Skin of body (tissue), 2 donors: ENCODE data around the gene ZNF644. TPM values are rescaled to one million over a fixed set of nuclear protein-coding genes. Genes with fewer than 3 reads are reported as not detected.

ENCODE experiments used
- DNase-seq: peaks from one replicate; lab custom pipeline; 2025; lab: John Stamatoyannopoulos, UW
- total RNA-seq: library from RNA; depleted of rRNA; stranded (reverse); fragments of >200 nt; gene quantifications from one replicate; pipeline ENCODE4 v1.2.3, GENCODE V29; 2014

Gene ZNF644
- total RNA-seq, 1 donor from 2014 or later: 93.9 TPM

DNA sequence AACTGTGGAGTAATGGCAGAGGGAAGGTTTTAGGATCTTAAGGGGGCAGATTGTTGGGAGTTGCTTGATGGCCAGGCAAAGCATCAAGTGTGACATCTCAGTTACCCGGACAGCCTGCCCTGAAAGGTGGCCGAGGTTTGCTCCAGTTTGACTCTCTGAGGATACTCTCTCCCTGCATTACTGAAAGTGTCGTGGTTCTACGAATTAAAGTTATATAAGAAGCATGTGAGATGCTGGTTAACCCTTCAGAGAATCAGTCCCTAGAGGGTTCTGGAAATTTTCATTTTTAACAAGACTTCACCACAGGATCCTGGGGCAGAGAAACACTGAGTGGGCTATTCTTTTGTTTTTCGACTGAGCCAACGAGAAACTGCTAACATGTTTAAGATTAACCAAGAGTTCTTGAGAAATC is 689 bp upstream of the ZNF644 start:
- DNase-seq: peak; percentile 61

DNA sequence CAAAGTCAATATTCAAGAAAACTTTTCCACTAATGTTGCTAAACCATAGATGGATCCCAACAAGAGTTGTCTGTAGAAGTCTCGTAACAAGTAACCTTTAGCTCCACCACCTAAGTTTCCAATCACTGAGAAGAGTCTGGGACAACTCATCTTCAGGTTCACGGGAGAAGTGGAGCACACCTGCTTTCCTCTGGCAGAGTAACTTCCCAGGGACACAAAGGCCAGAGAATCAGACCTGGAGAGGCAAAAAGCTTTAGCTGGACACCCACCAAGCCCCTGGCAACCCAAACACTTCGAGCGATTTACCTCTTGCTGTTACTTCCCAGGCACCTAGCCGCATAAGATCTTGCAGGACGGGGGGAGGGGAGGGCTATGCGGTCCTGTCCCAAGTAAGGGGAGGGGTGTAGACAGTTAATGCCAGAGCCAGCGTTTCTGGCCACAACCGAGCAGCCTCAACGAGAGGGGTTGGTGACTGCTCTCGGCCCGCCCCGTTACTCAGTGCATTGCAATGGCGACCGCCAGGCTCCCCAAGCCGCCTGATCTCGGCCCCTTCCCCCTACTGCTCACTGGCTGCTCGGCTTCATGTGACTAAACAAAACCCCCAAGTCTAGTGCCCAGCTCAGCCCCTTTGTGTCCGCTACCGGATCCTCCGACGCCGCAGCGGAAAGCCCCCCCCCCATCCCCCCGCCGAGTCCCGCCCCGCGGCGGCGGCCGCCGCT is 709 bp downstream of the ZNF644 start:
- peak; percentile 75 for DNase-seq

DNA sequence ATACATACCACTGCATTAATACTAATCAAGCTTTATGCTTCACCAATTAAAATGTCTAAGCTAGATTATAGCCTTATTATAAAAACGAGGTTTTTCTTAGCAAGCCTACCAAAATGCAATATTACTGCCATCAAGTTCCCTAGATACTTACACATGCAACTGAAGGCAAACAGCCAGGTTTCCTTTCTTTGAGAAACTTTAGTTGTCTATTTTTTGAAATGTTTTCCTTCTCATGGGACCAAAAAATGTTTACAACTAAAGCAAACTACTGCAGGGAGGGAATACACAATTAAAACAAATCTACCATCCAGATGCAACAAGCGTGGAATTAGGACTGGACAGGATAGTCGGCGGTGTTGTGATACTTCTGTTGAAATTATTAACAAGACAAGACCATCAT is 1.3 kb downstream of the ZNF644 start:
- DNase-seq: peak; percentile 13

DNA sequence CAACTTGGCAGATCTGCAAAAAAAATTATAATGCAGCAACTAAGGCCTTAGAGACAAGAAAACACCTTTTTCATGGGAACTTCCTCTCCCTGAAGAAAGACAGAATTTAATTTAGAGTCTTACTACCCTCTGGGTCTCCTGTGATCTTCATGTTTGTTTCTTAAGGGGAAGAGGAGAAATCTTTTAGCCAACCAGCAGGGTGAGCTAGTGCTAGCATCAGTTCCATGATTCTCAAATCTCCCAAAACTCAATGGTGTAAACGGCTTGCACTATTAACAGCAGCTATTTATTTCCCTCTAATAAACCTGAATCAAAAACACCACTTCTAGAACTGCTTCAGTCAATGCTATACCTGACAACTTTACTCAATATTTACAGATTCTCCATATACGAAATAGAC is 3.8 kb downstream of the ZNF644 start:
- DNase-seq: no peak

DNA sequence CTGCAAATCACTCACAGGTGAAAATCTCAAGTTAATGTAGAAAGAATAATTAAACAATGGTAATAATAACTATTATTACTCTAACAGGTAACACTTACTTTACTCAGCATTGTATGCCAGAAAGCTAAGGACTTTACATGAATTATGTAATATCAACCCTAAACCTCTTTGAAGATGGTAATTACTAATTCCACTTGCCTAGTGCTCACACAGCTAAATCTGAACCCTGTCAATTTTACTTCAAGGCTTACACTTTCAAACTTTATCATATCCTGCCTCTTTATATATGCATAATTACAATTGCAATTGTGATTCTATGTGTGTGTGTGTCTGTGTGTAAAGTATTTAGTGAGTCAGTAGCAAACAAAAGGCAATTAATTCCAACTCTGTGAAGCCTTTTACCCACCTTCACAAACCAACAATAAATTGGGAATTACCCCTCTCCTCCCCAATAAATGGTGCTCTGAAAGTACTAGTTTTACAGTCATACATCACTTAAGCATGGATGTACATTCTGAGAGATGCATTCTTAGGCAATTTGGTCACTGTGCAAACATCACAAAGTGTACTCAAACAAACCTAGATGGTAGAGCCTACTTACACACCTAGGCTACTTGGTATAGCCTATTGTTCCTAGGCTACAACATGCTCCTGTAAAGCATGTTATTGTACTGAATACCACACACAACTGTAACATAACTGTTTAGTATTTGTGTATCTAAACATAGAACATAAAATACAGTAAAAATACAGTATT is 5.9 kb downstream of the ZNF644 start:
- no peak for DNase-seq

DNA sequence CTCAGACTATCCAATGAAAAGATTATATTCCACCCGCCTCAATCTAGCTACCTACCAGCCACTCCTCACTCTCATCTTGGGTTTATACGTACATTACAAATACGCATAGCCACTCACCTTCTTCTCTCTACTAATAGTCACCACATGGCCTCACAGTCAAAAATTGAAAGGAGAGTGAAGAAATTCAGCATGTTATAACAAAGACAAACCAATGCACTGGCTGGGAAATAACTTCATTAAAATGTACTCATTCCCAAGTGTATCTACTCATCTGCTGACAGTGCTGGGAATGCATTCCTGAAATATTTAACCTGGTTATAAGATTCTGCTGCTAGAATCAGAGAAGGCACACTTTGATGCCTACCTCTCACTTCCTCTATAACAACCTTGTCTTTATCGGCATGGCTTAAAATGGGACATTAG is 6.5 kb downstream of the ZNF644 start:
- no peak for DNase-seq

DNA sequence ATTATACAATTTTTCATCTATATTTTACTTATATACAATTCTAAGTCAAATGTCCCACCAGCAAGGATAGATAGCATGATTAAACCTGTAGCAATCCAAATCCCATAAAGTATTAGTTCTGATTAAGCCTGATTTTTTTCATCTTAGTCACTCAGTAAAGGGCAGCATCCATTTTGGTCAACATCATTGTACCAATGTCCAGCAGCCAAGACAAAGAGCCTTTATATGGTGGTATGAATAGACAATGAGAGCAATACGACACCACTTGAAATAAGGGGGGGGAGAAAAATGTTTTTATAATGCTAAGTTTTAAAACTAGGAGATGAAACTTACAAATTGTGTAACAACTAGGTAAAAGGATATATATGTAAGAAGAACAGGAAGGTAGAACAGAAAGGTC is 7.4 kb downstream of the ZNF644 start:
- no peak for DNase-seq

DNA sequence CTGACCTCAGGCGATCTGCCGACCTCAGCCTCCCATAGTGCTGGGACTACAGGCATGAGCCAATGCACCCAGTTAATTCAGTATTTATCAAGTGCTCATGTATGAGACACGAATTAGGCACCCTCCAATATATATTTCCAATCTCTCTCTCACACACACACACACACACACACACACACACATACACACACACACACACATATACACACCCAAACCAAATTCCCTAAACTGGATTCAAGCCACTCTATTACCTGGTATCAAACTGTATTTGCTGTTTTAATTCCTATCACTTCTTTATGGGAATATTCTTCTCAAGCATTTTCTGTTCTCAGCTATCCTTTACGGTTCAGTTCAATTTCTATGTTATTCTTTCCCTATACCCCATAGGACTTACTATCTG is 8.5 kb downstream of the ZNF644 start:
- DNase-seq: no peak

DNA sequence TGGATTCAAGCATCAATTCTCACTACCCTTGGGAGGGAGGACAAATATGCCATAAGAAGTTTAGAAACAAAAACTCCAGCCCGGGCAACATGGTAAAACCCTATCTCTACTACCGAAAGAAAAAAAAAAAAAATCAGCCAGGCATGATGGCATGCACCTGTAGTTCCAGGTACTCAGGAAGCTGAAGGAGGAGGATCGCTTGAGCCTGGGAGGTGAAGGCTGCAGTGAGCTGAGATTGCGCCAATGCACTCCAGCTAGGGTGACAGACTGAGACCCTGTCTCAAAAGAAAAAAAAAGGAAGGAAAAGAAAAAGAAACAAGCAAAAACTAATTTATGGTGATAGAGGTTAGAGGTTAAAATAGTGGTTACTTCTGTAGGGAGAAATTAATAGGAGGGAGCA is 9.6 kb downstream of the ZNF644 start:
- no peak for DNase-seq

DNA sequence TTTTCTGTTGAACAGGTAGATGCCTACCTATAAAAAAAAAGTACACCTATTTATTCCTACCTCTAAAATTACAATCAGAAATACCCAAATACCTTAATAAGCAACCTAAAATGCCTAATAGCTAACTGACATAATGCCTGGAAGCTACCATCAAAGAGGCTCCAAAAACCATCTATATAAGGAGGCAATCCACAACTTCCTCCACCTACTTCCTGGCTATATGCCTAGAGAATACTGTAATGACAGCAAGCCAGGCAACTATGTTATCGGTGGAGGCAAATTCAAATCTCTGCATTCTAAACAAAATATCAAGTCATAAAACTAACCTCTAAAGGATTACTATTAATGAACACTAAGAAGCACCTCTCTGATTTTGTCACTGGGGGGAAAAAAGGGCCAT is 10.1 kb downstream of the ZNF644 start:
- DNase-seq: no peak

DNA sequence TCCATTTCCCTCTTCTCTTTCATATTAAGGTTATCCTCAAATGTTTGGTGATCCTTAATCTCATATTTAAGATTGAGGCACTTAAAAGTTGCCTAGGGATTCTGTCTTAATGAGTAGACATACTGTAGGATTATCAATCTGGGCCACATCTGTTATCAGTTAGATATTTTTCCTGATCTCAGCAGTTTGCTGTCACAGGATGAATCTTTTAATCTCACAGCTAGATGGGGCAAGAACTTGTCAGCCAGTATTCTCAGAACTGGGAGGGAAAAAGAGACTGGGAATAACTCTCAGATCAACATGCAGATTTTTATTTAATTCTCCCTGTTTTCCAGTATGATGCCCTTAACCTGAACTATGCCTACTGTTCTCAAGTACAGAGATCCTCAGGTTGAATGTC is 14.0 kb downstream of the ZNF644 start:
- no peak for DNase-seq

DNA sequence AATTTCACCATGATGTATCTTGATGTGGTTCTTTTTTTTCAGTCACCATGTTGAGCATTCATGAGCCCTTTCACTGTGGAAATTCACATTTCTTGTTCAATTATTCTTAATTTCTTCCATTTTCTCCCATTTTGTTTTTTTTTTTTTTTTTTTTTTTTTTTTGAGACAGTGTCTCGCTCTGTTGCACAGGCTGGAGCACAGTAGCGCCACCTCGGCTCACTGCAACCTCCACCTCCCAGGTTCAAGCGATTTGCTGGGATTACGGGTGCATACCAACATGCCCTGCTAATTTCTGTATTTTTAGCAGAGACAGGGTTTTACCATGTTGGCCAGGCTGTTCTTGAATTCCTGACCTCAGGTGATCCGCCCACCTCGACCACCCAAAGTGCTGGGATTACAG is 14.7 kb downstream of the ZNF644 start:
- no peak for DNase-seq

DNA sequence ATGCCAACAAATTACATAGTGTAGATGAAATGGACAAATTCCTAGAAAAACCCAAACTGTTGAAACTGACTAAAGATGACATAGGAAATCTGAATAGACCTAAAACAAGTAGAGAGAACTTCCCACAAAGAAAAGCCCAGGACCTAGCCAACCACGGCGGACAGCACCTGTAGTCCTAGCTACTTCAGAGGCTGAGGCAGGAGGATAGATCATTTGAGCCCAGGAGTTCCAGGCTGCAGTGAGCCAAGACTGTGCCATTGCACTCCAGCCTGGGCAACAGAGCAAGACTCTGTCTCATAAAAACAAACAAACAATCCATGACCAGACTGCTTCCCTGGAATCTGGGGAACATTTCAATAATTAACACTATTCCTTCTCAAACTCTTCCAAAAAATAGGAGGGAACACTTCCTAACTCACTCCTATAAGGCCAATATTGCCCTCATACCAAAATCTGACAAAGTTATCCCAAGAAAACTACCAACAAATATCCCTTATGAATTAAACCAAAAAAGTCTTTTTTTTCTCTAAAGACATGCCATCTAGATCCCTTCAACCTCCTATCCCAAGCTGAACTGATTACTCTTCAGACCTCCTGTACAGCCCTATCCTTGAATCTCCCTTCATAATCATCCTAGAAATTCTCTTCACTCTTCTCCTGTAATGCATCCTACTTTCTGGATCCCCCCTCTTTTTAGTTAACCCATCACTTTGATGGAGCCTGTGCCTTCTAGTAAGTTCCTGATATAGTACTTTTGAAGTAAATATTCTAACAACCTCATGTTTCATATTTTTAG is 15.5 kb downstream of the ZNF644 start:
- no peak for DNase-seq

DNA sequence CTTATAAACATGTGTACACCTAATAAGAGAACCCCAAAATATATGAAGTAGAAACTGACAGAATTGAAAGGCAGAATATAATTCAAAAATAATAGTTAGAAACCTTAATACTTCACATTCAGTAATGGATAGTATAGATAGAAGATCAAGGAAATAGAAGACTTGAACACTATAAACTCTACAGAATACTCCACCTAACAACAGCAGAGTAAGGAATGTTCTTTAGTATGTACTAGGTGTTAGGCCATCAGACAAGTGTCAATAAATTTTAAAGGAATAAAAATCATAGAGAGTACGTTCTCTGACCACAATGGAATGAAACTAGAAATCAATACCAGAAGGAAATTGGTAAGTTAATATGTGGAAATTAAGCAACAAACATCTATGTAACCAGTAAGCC is 16.6 kb downstream of the ZNF644 start:
- no peak for DNase-seq

DNA sequence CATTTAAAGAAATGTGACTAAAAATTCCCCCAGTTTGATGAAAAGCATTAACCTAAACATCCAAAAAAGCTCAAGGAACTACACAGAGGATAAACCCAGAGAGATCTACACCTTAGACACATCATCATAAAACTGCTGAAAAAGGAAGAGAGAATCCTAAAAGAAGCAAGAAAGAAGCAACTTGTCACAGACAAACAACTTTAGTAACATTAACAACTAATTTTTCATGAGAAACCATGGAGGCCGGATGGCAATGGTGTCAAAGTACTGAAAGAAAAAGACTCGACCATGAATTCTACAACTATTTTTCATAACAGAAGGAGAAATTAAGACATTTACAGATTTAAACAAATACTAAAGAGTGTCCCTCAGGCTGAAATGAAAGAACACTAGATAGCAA is 17.7 kb downstream of the ZNF644 start:
- no peak for DNase-seq

DNA sequence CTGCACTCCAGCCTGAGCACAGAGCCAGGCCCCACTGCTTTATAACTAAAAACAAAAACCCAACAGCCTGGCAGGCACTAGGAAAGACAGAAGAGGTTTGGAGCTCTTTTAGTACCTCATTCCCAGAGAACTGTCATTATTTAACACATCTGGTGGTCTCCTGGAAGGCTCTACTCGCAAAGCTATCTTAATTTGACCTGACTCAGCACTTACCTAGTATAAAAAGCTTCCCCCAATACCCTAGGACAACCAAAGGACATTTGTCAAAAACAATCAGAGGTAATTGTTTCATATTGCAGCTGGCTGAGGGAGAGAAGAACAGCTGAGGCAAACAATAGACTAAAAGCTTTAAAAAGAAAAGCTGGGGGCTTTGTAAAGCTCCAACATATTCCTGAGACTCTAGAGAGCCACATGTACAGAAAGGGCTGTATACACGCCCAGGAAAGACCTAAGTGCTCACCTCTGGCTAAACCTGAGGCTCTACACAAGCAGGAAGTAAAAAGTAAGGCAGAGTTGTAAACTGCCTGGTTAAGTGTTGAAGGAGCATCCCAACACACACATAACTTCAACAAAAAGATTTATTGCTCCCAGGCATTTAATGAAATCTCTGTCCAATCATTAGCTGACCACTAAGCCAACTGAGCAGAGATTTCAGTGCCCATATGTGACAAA is 25.0 kb downstream of the ZNF644 start:
- DNase-seq: no peak

DNA sequence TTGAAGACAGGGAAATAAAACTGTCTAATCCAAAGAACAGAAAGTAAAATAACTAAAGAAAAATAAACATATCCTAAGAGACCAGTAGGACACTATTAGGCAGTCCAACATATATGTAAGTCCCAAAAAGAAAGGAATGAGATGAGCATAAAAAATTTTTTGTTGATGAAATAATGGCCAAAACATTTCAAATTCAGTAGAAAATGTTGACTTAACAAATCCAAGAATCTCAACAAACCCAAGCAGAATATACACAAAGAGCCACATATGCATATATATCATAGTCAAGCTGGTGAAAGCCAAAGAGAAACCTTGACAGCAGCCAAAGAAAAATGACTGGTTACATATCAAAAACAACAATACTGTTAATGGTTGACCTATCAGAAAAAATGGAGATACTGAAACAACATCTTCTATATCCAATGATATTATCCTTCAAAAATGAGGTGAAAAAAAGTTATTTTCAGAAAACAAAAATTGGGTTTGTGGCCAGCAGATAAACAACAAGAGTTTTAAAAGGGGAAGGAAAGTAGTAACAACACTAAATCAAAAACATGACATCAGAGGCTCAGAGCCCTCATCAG is 26.4 kb downstream of the ZNF644 start:
- no peak for DNase-seq

DNA sequence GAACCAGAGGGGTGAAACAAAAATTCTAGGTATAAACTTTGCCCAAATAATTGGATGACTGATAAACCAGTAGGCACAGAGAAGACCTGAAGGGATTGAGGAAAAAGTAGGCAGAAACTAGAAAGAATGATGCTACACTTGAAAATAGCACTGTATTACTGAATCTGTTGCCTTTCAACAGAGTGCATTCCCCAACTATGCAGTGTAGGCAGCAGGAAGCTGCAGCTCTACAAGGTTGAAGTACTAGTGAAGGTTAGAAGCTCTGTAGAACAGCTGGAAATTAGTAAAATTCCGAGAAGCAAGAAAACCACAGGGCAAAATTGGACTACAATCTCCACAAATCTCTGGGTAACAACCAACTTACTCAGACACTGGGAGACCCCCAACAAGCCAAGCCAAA is 27.4 kb downstream of the ZNF644 start:
- DNase-seq: no peak

DNA sequence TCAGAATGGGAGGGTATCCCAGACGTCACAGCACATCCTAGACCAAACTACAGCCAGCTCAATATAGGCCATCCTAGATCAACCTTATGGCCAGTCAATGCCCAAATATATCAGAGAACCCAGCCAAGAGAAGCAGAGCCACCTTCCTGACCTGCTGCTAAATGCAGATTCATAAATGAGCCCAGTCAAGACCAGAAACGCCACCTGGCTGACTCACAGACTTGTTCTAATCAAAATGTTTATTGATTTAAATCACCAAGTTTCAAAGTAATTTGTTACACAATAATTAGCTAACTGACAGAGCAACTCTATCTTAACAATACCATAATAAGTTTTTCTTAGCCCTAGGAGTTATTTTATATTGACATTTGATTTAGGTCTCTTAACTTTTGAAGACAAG is 28.6 kb downstream of the ZNF644 start:
- no peak for DNase-seq

DNA sequence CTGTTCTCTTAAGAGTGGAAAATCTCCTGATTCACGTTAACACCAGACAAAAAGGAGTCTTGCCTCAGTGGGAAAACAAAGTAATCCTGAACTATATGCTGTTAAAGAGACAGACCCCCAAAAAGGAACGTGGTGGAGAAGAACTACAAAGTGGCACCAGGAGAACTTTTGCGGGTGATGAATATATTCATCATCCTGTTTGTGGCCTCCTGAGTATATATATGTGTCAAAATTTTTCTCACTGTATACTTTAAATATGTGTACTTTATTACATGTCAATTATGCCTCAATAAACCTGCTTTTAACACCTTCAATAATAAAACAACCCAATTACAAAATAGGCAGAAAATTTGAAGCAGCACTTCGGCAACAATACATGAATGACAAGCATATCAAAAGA is 31.1 kb downstream of the ZNF644 start:
- no peak for DNase-seq

DNA sequence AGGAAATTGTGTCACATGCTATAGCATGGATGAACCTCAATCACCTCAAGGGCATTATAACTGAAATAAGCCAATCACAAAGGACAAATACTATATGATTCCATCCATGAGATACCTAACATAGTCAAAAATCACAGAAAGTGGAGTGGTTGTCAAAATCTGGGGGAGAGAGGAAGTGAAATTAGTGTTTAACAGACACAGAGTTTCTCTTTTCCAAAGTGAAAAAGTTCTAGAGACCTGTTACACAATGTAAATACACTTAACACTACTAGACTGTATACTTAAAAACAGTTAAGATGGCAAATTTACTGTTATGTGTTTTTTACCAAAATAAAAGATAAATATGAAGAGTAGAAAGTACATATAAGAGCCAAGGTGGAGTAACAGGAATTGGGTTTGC is 31.8 kb downstream of the ZNF644 start:
- no peak for DNase-seq
